HG02981 (cell line): ENCODE results near the gene WDPCP.
"Not testable (repeated sequence)": the region's sequence is repeated elsewhere in the genome, so short reads cannot be mapped to it uniquely, and the experiment has no call there.

Experiments used
- ATAC-seq: cut with Tn5 transposase; IDR thresholded peaks from one replicate; pipeline ENCODE4 v1.9.1; 2021; ENCODE audit warnings: mild to moderate bottlenecking, moderate library complexity; ENCODE audit not compliant: unreplicated experiment

The WDPCP gene

GRCh38 chr2:63591566-63592175 lies 3.4 kb upstream of the WDPCP start:
- ATAC-seq = no peak

DNA sequence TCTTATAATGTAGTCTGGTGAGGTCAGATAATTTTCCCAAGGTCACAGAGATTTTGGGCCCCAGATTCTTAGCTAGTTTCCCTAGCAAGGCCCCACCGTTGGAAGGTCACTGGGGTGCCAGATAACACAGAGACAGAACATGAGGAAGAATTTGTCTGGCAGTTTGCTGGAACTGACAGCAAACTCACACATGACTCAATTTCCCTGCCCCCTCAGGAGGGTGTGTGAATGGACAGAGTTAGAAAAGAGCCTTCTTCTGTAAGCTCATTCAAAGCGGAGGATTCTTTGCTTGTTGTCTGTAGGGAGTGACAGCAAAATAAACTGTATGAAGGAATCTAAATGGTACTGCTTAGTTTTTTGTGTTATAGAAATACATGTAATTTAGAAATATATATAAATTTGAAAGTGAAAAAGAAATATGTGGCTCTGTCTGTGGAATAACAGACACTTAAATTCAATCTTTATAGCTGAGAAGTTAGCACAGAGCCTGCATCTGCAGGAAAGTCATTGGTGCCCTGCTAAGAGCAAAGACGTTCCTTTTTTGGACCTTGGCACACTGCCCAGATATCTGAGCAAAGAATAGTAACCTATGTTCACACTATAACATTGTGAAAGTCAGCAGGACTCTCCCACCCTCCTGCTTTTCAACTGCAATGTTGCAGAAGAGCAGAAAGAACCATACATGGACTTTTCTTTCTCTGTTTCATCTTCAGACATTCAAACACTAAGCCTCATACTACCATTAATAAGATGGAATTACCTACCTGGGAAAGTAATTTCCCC lies 2.5 kb upstream of the WDPCP start:
- no peak for ATAC-seq

- peak; percentile 8 for ATAC-seq
These were observed 1.1 kb upstream of the WDPCP start for GRCh38 chr2:63589148-63589958.

GRCh38 chr2:63587814-63588384 lies 378 bp downstream of the WDPCP start:
- ATAC-seq = no peak

DNA sequence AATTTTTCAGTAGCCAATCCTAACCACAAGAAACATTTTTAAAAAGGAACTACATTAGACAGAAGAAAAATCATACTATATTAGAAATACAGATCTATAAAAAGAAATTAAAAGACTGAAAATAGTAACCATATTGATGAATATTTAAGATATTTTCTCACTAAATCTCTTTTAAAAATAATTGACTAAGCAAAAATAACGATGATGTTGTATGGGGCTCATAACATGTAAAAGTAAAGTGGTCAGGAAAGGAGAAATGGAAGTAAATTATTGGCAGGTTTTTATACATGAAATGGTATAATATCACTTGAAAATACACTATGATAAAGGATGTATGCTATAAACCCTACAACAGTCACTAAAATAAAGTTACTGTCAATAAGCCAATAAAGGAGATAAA lies 5.4 kb downstream of the WDPCP start:
- ATAC-seq = no peak

GRCh38 chr2:63581298-63581961 lies 6.8 kb downstream of the WDPCP start:
- no peak for ATAC-seq

DNA sequence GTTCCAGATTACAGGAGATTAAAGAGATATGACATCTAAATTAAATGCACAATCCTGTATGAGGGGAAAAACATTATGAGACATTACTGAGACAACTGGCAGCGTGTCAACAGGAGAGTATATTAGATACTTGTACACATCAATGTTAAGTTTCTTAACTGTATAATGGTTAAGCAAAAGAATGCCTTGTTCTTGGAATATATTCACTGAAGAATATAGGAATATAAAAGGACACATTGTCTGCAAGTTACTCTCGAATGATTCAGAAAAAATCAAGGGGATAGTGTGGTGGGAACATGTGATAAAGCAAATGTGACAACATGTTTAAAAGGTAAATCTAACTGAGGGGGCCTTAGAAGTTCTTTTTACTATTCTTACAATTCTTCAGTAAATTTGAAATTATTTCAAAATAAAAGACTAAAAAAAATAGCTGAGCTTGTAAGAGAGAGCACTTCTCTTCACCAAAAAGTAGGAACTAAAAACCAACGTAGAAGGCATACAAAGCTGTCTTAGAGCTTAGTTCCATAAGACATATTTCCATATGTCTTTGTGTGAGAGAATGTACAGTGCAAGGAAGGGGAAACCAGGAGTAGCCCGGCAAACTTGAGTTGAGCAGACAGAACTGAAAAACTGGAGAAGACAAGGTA lies 7.5 kb downstream of the WDPCP start:
- no peak for ATAC-seq

- no peak for ATAC-seq
These were observed 9.5 kb downstream of the WDPCP start for GRCh38 chr2:63578767-63579166.

GRCh38 chr2:63576546-63576945 lies 11.7 kb downstream of the WDPCP start:
- no peak for ATAC-seq

- ATAC-seq = not testable (repeated sequence)
These were observed 14.4 kb downstream of the WDPCP start for GRCh38 chr2:63573726-63574345.

GRCh38 chr2:63573026-63573425 lies 15.3 kb downstream of the WDPCP start:
- not testable (repeated sequence) for ATAC-seq

DNA sequence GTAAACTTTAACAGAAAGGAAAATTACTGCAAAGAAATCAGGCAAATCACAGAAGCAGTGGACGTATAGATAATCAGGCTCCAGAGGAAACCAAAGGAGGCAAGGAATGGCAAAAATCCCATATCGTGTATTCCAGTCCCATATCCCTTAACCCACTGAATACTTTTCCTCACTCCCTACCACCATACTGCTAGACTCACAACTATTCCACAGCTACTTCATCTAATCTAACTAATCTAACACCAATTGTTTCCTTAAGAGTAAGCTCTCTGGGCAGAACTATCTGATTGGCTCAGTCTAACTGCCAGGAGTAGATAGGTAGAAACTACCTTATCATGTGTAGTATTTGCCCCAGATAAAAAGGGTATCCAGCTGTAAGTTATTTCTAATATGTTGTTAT lies 16.3 kb downstream of the WDPCP start:
- ATAC-seq = no peak

- ATAC-seq = no peak
These were observed 17.0 kb downstream of the WDPCP start for GRCh38 chr2:63571291-63571690.

DNA sequence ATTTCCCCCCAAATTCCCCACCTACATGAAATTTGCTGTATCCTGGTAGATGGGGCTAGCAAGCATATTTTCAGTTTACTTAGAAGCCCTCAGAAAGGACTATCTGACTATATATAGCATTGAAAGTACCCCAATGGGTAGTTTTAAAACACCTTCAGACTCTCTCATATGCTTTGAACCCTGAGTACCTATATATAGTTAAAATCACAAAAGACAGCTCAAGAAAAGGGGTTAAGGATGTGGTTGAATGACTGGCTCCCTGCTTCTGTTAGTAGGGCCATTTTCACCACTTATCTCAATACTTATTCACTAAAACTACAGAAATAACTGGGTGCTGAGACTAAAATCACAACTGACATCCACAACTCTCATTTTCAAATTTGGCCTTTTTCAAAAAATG lies 18.5 kb downstream of the WDPCP start:
- peak; percentile 53 for ATAC-seq

DNA sequence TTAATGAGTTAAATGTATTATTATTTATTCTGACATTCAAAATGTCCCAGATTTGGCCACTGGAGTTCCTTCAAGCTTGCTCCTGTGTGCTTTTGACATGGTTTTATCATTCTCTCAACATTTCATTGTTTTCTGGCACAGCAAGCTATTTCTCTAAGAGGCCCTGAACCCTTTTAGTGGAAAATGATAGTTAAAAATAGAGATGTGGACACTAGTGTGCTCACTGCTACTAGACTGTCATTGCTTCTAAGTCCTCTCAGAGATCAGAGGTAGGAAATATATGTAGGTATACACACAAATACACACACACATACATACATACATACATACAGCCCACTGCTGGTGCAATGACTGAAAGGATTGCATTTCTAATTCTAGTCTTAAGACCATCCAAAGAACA lies 25.5 kb downstream of the WDPCP start:
- no peak for ATAC-seq

GRCh38 chr2:63558922-63559321 lies 29.4 kb downstream of the WDPCP start:
- ATAC-seq = not testable (repeated sequence)

GRCh38 chr2:63557819-63558218 lies 30.5 kb downstream of the WDPCP start:
- not testable (repeated sequence) for ATAC-seq

DNA sequence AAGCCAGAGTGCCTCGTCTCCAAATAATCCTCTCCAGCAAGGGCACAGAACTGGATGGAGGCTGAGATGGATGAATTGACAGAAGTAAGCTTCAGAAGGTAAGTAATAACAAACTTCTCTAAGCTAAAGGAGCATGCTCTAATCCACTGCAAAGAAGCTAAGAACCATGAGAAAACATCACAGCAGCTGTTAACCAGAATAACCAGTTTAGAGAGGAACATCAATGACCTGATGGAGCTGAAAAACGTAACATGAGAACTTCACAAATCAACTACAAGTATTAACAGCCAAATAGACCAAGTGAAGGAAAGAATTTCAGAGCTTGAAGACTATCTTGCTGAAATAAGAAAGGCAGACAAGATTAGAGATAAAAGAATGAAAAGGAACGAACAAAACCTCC lies 32.3 kb downstream of the WDPCP start:
- no peak for ATAC-seq

- no peak for ATAC-seq
These were observed 33.0 kb downstream of the WDPCP start for GRCh38 chr2:63555299-63555698.

DNA sequence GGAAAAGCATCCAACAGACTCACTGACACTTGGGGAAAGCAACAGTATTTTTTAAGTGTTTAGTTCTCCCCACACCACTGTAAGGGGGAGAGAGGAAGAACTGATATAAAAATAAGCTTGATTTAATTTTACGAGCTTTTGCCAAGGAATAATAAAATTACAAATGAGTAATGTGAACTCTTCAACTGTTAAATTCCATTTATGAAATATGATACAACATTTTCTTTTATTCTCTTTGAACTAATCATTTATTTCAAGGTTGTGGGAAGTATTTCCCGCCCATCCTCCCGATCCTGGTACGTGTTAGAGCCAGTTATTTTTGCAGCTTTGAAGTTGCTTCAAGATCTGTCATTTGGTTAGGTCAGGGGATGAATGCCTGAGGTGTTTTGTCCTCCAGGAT lies 35.2 kb downstream of the WDPCP start:
- no peak for ATAC-seq
